GM13977 (cell line): ENCODE results near the gene LMF2.

Source experiments
- DNase-seq: peaks from one replicate; pipeline ENCODE4 v3.0.0; 2012; ENCODE audit warnings: low spot score
- in situ Hi-C: fragments of 300-500 bp; cut with MboI; formaldehyde crosslinking; loops from one replicate; pipeline ENCODE4 v1.12.0; 2022; ENCODE audit warnings: low sequenced_read_pairs, low pct_unique_long_range_greater_than_20kb, mixed read lengths, inconsistent platforms; ENCODE audit not compliant: unreplicated experiment
- TF ChIP-seq, protein P1 (sequence below): IDR thresholded peaks from 2 replicates; pipeline ENCODE4 v1.5.1; 2012; ENCODE audit warnings: mild to moderate bottlenecking, control low read depth; ENCODE audit not compliant: insufficient read depth; ENCODE audit errors: extremely low read depth, missing control alignments

Gene LMF2

GRCh38 chr22:50548921-50549790, 41.7 kb upstream of the LMF2 start:
- TF ChIP-seq, protein P1, sequence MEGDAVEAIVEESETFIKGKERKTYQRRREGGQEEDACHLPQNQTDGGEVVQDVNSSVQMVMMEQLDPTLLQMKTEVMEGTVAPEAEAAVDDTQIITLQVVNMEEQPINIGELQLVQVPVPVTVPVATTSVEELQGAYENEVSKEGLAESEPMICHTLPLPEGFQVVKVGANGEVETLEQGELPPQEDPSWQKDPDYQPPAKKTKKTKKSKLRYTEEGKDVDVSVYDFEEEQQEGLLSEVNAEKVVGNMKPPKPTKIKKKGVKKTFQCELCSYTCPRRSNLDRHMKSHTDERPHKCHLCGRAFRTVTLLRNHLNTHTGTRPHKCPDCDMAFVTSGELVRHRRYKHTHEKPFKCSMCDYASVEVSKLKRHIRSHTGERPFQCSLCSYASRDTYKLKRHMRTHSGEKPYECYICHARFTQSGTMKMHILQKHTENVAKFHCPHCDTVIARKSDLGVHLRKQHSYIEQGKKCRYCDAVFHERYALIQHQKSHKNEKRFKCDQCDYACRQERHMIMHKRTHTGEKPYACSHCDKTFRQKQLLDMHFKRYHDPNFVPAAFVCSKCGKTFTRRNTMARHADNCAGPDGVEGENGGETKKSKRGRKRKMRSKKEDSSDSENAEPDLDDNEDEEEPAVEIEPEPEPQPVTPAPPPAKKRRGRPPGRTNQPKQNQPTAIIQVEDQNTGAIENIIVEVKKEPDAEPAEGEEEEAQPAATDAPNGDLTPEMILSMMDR = no peak
- no peak for DNase-seq
- in situ Hi-C loops = no loop called here

DNA sequence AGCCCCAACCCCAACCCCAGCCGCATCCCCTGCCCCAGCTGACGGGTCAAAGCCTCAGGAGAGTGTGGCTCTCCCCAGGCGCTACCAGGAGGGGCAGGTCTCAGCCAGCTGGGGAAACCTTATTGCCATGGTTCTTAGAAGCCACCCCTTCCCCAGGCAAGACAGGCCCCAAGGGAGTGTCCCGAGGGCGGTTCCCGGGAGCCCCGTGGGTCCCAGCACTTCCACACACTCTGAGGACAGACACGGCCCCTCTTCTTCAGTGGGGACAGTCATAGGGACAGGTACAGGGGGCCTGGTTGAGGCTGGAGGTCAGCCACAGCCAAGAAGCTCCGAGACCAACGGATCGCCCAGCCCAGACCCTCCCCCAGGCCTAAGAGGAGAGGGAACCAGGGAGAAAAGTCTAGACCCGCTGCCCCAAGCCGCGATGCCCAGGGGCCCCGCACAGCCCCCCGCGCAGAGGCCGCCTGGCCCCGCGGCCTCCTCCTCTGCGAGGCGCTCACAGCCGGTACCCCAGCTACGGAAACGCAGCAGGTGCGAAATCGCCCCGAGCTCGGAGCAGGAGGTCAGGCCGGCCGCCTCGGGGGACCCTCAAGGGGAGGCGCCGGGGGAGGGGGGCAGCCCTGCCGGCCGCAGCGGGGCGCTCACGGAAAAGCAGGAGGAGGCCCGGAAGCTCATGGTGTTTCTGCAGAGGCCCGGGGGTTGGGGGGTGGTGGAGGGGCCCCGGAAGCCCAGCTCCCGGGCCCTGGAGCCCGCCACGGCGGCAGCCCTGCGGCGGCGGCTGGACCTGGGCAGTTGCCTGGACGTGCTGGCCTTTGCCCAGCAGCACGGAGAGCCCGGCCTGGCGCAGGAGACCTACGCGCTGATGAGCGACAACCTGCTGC, 40.8 kb upstream of the LMF2 start:
- peak; percentile 87 for DNase-seq
- TF ChIP-seq, protein P1 = peak; percentile 35
- in situ Hi-C loops = no loop called here

DNA sequence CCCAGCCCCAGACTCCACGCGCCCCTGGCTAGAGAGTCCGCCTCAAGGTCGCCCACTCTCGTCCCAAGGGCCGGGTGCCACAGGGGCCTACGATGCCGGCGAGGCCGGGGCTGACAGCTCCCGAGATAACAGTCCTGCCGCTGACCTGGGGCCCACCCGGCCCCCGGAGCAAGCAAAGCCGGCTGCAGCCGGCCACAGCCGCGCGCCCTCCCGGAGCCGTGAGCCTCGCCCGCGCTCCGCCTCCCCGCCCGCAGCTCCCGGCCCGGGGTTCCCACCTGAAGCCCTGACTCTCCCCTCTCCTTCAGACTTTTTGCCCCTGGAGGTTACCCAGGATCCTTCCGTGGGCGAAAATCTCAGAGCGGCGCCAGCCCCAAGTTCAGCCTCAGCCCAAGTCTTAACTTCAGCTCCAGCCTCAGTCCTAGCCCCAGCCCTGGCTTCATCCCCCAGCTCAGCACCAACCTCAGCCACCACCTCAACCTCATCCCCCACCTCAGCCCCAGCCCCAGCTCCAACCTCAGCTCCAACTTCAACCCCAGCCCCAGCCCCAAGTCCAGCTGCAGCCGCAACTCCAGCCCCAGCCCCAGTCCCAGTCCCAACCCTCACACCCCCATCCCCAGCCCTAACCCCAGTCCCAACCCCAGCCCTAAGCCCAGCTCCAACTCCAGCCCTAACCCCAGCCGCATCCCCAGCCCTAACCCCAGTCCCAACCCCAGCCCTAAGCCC, 39.9 kb upstream of the LMF2 start:
- TF ChIP-seq, protein P1 = no peak
- DNase-seq = peak; percentile 54
- in situ Hi-C loops = no loop called here

- DNase-seq = peak; percentile 39
- in situ Hi-C loops = no loop called here
- TF ChIP-seq, protein P1 = no peak
Observed at GRCh38 chr22:50546326-50547262, 39.1 kb upstream of the LMF2 start.

GRCh38 chr22:50545522-50546325, 38.2 kb upstream of the LMF2 start, which contains the start of gene KLHDC7B:
TSS of gene KLHDC7B (plus strand) at chr22:50545899. CDS start at chr22:50546244, 345 bp downstream.
- peak; percentile 49 for DNase-seq
- in situ Hi-C loops = no loop called here
- TF ChIP-seq, protein P1 = no peak
